K562 (cell line): Measurements from ENCODE around the gene BPTF. TPM values are rescaled to one million over a fixed set of nuclear protein-coding genes. Genes with fewer than 3 reads are reported as not detected.

Source experiments
- BCL6 ChIP-seq: fragments of 250-450 bp; sonication (Bioruptor Pico); IDR thresholded peaks from 2 replicates; pipeline ENCODE4 v1.4.0; 2020
- BCOR ChIP-seq: fragments of 450-650 bp; IDR thresholded peaks from 2 replicates; pipeline ENCODE4 v1.6.1; 2016
- CHD1 ChIP-seq: fragments of 200-600 bp; sonication (generic); IDR thresholded peaks from one replicate; pipeline ENCODE4 v1.6.1; 2012; ENCODE audit warnings: mild to moderate bottlenecking, moderate library complexity, low read length, inconsistent platforms
- DNMT1 ChIP-seq: fragments of 450-650 bp; IDR thresholded peaks from 2 replicates; pipeline ENCODE4 v1.6.1; 2016; ENCODE audit warnings: antibody characterized with exemption, mild to moderate bottlenecking
- FOXK2 ChIP-seq, 2 experiments: fragments of 450-650 bp; IDR thresholded peaks in 1 of 2; conservative IDR thresholded peaks in 1 of 2; 2 replicates each; pipeline ENCODE4 v1.6.1; 2016; ENCODE audit warnings: low read depth in 2 of 2, mild to moderate bottlenecking in 1 of 2
- HNRNPK ChIP-seq: fragments of 200-400 bp; formaldehyde crosslinking; IDR thresholded peaks from one replicate; pipeline ENCODE4 v1.6.1; 2018; ENCODE audit warnings: mild to moderate bottlenecking, low read depth, low read length; ENCODE audit not compliant: poor library complexity, severe bottlenecking
- MNT ChIP-seq, 2 experiments: fragments of 450-650 bp; conservative IDR thresholded peaks; 2 replicates each; pipeline ENCODE4 v1.6.1; 2017; ENCODE audit warnings: mild to moderate bottlenecking in 2 of 2, moderate library complexity in 2 of 2
- MTA1 ChIP-seq: fragments of 450-650 bp; IDR thresholded peaks from 2 replicates; pipeline ENCODE4 v1.6.1; 2017; ENCODE audit warnings: borderline replicate concordance
- MTA3 ChIP-seq: fragments of 450-650 bp; formaldehyde crosslinking; IDR thresholded peaks from 2 replicates; pipeline ENCODE4 v1.6.1; 2017; ENCODE audit warnings: mild to moderate bottlenecking, borderline replicate concordance
- NCOA6 ChIP-seq: fragments of 450-650 bp; IDR thresholded peaks from 2 replicates; pipeline ENCODE4 v1.6.1; 2017; ENCODE audit warnings: mild to moderate bottlenecking
- PHB2 ChIP-seq: fragments of 450-650 bp; IDR thresholded peaks from 2 replicates; pipeline ENCODE4 v1.6.1; 2017; ENCODE audit warnings: low read depth
- STAT6 ChIP-seq: sonication (generic); formaldehyde crosslinking; IDR thresholded peaks from 2 replicates; pipeline ENCODE4 v1.8.1; 2023; ENCODE audit warnings: mild to moderate bottlenecking, missing genetic modification reagents
- TAF7 ChIP-seq: fragments of 450-650 bp; IDR thresholded peaks from 2 replicates; pipeline ENCODE4 v1.6.1; 2016; ENCODE audit warnings: missing genetic modification characterization, missing compliant biosample characterization
- ZNF124 ChIP-seq: sonication (generic); formaldehyde crosslinking; IDR thresholded peaks from 2 replicates; pipeline ENCODE4 v1.8.1; 2022; ENCODE audit warnings: missing genetic modification reagents
- ZNF253 ChIP-seq: fragments of 250-450 bp; sonication (Bioruptor Pico); conservative IDR thresholded peaks from 2 replicates; pipeline ENCODE4 v1.6.1; 2021; ENCODE audit warnings: mild to moderate bottlenecking
- ZNF668 ChIP-seq: fragments of 250-450 bp; sonication (Bioruptor Pico); IDR thresholded peaks from 2 replicates; pipeline ENCODE4 v1.8.0; 2022; ENCODE audit warnings: mild to moderate bottlenecking, inconsistent platforms
- polyA plus RNA-seq, 8 experiments: library from polyadenylated mRNA; depleted of rRNA in 4 of 8; stranded (reverse) in 5 of 8; unstranded in 3 of 8; fragments of >200 nt; fragmentation: Nextera tagmentation in 2 of 8; fragmentation: Illumina TruSeq in 1 of 8; extraction: Ambion mirVana in 2 of 8; extraction: Trizol in 1 of 8; gene quantifications; 2 replicates each; pipeline versions ENCODE4 v1.2.1 to v1.2.3, GENCODE V29; 2011 to 2014; ENCODE audit warnings: inconsistent platforms in 1 of 8, missing spikeins in 1 of 8
- total RNA-seq, 7 experiments: library from RNA; depleted of rRNA in 6 of 7; stranded (reverse); fragments of >200 nt in 6 of 7; fragmentation: Illumina TruSeq in 2 of 7; extraction: Trizol in 2 of 7; gene quantifications; 2 replicates each; pipeline versions ENCODE4 v1.2.1 to v1.2.3, GENCODE V29; 2011 to 2021; ENCODE audit warnings: low replicate concordance in 1 of 7
- TF ChIP-seq, protein P1 (sequence below), 2 experiments: fragments of 450-650 bp; IDR thresholded peaks; 2 replicates each; pipeline ENCODE4 v1.6.1; 2016; ENCODE audit warnings: mild to moderate bottlenecking in 2 of 2, borderline replicate concordance in 1 of 2, low read depth in 1 of 2, moderate library complexity in 1 of 2

The BPTF gene
- total and polyA plus RNA-seq, 9 of the 15 experiments (the other 6 are each of a cell fraction or from before 2014, with no cell fraction given) = 12.5 to 52.1 (median 26.9) TPM

DNA sequence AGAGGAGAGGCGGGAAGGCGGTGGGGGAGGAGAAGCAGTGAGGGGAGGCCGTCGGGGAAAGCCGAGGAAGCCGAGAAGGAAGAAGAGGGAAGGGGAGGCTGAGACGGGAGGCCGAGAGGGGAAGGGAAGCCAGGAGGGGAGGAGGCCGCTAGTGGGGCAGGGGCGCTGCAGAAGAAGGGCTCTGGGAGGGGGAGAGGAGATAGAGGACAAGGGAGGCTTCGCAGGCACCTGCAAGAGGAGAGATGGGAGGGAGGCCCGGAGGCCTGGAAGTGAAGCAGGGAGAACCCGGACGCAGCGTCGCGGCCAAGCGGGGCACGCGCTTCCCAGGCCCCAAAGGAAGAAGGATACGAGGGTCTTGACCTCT, 168.7 kb downstream of the BPTF start (continued):
- TF ChIP-seq, protein P1, sequence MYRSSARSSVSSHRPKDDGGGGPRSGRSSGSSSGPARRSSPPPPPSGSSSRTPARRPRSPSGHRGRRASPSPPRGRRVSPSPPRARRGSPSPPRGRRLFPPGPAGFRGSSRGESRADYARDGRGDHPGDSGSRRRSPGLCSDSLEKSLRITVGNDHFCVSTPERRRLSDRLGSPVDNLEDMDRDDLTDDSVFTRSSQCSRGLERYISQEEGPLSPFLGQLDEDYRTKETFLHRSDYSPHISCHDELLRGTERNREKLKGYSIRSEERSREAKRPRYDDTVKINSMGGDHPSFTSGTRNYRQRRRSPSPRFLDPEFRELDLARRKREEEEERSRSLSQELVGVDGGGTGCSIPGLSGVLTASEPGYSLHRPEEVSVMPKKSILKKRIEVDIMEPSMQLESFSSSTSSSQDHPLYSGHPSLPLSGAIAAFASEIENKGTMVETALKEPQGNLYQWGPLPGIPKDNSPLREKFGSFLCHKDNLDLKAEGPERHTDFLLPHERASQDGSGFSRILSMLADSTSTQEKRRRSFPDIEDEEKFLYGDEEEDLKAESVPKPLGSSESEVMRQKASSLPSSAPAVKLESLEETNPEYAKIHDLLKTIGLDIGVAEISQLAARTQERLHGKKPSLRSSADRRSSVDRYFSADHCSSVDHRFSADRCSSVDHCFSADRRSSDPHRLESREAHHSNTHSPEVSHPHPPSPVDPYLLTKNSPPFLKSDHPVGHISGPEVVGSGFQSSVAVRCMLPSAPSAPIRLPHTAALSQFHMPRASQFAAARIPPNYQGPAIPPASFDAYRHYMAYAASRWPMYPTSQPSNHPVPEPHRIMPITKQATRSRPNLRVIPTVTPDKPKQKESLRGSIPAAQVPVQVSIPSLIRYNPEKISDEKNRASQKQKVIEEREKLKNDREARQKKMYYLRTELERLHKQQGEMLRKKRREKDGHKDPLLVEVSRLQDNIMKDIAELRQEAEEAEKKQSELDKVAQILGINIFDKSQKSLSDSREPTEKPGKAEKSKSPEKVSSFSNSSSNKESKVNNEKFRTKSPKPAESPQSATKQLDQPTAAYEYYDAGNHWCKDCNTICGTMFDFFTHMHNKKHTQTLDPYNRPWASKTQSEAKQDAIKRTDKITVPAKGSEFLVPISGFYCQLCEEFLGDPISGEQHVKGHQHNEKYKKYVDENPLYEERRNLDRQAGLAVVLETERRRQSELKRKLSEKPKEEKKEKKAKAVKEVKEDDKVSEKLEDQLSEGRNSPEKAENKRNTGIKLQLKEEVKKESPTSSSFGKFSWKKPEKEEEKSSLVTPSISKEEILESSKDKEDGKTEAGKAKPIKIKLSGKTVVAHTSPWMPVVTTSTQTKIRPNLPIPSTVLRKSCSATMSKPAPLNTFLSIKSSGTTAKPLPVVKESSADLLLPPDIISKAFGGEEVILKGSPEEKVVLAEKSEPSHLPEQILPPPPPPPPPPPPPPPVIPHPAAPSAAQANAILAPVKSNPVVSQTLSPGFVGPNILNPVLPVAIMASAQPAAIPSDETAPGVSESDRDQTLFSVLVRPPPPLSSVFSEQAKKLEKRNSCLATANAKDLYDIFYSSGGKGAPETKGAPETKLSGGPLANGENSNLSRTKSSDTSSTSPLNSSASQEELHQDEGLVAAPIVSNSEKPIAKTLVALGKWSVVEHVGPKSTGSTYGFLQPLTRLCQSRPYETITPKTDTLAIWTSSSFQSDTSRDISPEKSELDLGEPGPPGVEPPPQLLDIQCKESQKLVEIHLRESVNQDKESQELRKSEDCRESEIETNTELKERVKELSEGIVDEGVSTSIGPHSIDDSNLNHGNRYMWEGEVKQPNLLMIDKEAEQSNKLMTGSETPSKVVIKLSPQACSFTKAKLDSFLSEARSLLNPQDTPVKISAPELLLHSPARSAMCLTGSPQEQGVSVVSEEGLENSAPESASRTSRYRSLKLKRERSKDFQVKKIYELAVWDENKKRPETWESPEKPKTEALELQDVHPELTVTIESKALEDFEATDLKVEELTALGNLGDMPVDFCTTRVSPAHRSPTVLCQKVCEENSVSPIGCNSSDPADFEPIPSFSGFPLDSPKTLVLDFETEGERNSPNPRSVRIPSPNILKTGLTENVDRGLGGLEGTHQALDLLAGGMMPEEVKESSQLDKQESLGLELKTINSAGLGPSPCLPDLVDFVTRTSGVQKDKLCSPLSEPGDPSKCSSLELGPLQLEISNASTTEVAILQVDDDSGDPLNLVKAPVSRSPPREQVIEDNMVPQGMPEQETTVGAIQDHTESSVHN (IDR thresholded peaks at IDR 0.05; ENCODE audit: borderline replicate concordance in 1 of 2, low read depth in 1 of 2) = no peak
- peak; percentile 56 for TF ChIP-seq CHD1
- no peak for TF ChIP-seq HNRNPK
- TF ChIP-seq ZNF668 = no peak
- TF ChIP-seq DNMT1 = no peak
- no peak for TF ChIP-seq ZNF253 (CRISPR knock-in tag)
- TF ChIP-seq BCL6 = no peak
- TF ChIP-seq MNT (conservative IDR thresholded peaks at IDR 0.05) = peak in 1 of 2 experiments; percentile 25; a peak in 2 of 4 replicates
- peak; percentile 90 for TF ChIP-seq NCOA6
- TF ChIP-seq FOXK2 (conservative IDR thresholded peaks at IDR 0.05 in 1 of 2, IDR thresholded peaks at IDR 0.05 in 1 of 2; ENCODE audit: low read depth in 2 of 2) = no peak
- TF ChIP-seq BCOR = peak; percentile 87
- no peak for TF ChIP-seq MTA3
- no peak for TF ChIP-seq ZNF124
- TF ChIP-seq STAT6 = no peak
- TF ChIP-seq MTA1 = no peak
- TF ChIP-seq PHB2 = peak; percentile 59; the same call in 1 of the 2 replicates
- TF ChIP-seq TAF7 (tag) = peak; percentile 42; the same call in 1 of the 2 replicates
